SK-N-SH (cell line): ENCODE data around the gene NLK.

Source experiments
- CTCF ChIP-seq: fragments of 200-600 bp; sonication (generic); IDR thresholded peaks from 2 replicates; pipeline ENCODE4 v1.6.1; 2017; ENCODE audit warnings: antibody characterized with exemption, mild to moderate bottlenecking, moderate library complexity
- ELF1 ChIP-seq: IDR thresholded peaks from 2 replicates; pipeline ENCODE4 v1.4.0; 2012
- EP300 ChIP-seq, 2 experiments: IDR thresholded peaks; 2 replicates each; pipeline versions ENCODE4 v1.4.0 to v1.6.1; 2012; ENCODE audit warnings: borderline replicate concordance in 1 of 2, low read depth in 1 of 2, low read length in 1 of 2
- GATA2 ChIP-seq: sonication (generic); formaldehyde crosslinking; IDR thresholded peaks from 2 replicates; pipeline ENCODE4 v1.5.0; 2020; ENCODE audit warnings: mild to moderate bottlenecking, missing genetic modification reagents
- MAX ChIP-seq: IDR thresholded peaks from 2 replicates; pipeline ENCODE4 v1.4.0; 2012; ENCODE audit warnings: low read depth
- POLR2AphosphoS5 ChIP-seq: IDR thresholded peaks from 2 replicates; pipeline ENCODE4 v1.6.1; 2012; ENCODE audit warnings: low read depth, low read length
- RAD21 ChIP-seq: IDR thresholded peaks from 2 replicates; pipeline ENCODE4 v1.6.1; 2012; ENCODE audit warnings: mild to moderate bottlenecking, low read length
- RCOR1 ChIP-seq: fragments of 150-350 bp; IDR thresholded peaks from 2 replicates; pipeline ENCODE4 v1.6.1; 2017; ENCODE audit warnings: antibody characterized with exemption, low read length
- REST ChIP-seq: IDR thresholded peaks from 2 replicates; pipeline ENCODE4 v1.6.1; 2012; ENCODE audit warnings: mild to moderate bottlenecking, low read depth, low read length, moderate library complexity
- RFX5 ChIP-seq: IDR thresholded peaks from 2 replicates; pipeline ENCODE4 v1.6.1; 2012; ENCODE audit warnings: mild to moderate bottlenecking, improper control_type of control experiment, low read length
- YY1 ChIP-seq: IDR thresholded peaks from 2 replicates; pipeline ENCODE4 v1.4.0; 2012; ENCODE audit warnings: low read depth, mild to moderate bottlenecking

GRCh38 chr17:28046034-28046825 is 3.8 kb downstream of the NLK start:
- TF ChIP-seq CTCF (no peak), ELF1 (no peak), POLR2AphosphoS5 (no peak), RAD21 (no peak), YY1 (no peak), GATA2 (CRISPR knock-in tag) (peak; percentile 15; the same call in 1 of the 2 replicates), EP300 (IDR thresholded peaks at IDR 0.05; ENCODE audit: borderline replicate concordance in 1 of 2, low read depth in 1 of 2, low read length in 1 of 2) (no peak), RCOR1 (no peak), REST (no peak), MAX (no peak), RFX5 (no peak)
